Measurements from ENCODE around the gene WDR76.

GRCh38 chr15:43887901-43888300 is 61.1 kb downstream of the WDR76 start:
- TF ChIP-seq POLR2A (IDR thresholded peaks at IDR 0.05) = no peak
- no peak for TF ChIP-seq CTCF (IDR thresholded peaks at IDR 0.05)

Data from Peyer's patch (tissue), 4 donors.